C1 segment of cervical spinal cord (tissue), 14 donors: ENCODE measurements around the gene RAB35.
A peak's percentile ranks its signal among the peaks of the same experiment; 100 is the strongest.

Source experiments
- DNase-seq, 14 donors: peaks; one replicate each; lab custom pipeline; 2025; lab: John Stamatoyannopoulos, UW

Gene RAB35

GRCh38 chr12:120134307-120134980 lies 17.9 kb upstream of the RAB35 start:
- DNase-seq: no peak

DNA sequence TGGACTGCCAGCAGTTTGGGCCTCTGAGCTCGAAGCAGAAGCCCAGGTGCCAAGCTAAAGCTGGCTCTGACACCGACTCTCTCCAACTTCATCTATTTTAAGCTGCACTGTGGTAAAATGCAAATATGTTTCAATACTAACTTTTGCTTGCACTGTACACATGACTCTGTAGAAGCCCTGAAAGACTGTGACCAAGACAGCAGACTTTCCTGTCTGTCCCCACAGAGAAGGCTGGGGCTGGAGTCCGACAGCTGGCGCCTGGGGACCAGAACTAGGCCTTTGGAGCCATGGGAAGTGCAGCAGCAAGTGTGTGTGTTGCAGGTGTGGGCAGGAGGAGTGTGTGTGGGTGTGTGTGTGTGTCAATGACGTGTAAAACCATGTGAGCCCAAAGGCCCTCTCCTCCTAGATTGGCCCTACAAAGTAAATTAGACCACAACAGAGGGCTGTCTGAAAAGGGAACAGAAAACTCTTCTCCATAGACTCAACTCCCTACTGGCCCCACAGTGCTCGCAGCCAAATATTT lies 16.4 kb upstream of the RAB35 start:
- DNase-seq: no peak

GRCh38 chr12:120132054-120132836 lies 15.7 kb upstream of the RAB35 start:
- no peak for DNase-seq

GRCh38 chr12:120131116-120131515 lies 14.6 kb upstream of the RAB35 start:
- no peak for DNase-seq

- no peak for DNase-seq
Observed at GRCh38 chr12:120130011-120130410, 13.5 kb upstream of the RAB35 start.

- peak in 2 of 14 donors; percentile 8 to 47 for DNase-seq
Observed at GRCh38 chr12:120126635-120127005, 10.1 kb upstream of the RAB35 start.

- DNase-seq: peak in 2 of 14 donors; percentile 31 to 47
Observed at GRCh38 chr12:120125792-120126634, 9.5 kb upstream of the RAB35 start.

- no peak for DNase-seq
Observed at GRCh38 chr12:120125029-120125428, 8.5 kb upstream of the RAB35 start.

DNA sequence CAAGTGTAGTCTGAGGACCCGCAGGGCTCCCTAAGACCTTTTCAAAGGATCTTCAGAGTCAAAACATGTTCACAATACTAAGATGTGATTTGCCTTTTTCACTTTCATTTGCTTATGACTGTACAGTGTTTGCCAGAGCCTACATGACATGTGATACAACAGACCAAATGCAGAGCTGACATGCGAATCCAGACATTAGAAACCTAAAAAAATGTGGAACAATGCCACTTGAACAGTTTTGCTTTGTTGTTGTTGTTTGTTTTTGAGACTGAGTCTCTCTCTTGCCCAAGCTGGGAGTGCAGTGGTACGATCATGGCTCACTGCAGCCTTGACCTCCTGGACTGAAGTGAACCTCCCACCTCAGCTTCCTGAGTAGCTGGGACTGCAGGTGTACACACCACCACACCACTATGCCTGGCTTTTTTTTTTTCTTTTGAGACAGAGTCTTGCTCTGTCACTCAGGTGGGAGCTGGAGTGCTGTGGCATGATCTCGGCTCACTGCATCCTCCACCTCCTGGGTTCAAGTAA lies 5.3 kb upstream of the RAB35 start:
- no peak for DNase-seq

DNA sequence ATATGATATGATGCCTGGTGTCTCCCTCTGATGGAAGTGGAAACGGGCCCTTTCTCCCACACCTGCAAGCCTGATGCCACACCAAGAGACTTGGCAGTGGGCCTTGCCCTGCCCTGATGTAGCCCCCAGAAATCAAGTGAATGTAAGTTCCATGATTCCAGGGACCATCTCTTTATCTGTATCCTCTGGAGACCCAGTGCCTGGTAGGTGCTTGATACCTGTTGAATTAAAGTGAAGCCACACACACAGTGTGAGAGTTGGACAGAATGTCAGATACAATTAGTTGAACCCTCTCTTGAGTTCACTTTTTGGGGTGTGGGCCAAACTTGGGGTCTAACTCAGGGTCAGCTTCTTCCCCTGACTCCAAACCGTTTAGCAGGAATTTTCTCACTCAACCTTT lies 4.8 kb upstream of the RAB35 start:
- DNase-seq: no peak

DNA sequence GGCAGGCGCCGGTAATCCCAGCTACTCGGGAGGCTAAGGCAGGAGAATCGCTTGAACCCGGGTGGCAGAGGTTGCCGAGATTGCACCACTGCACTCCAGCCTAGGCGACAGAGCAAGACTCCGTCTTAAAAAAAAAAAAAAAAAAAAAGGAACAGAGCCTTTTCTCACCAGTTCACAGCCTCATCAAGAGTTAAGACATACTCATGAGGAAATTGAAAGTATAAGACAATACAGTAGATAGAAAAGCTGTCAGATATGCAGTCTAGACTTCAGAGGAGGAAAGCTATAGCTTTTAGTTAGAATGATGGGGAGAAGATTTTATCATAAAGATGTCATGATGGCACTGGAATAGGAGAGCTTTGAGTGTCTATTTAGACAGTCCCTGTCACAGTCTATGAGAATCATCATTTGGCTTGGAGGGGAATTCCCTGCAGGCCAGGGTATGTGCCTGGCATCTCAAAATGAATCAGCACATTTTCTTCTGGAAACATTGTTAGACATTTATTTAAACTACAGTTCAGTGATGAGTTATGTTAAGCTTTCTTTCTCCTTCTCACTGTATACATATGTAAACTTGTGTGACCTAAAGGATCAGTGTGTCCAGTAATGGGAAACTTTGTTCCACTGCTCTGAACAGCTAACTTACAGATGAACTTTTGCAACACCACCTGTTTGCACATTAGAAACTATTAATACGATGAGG lies 2.9 kb upstream of the RAB35 start:
- DNase-seq: no peak

DNA sequence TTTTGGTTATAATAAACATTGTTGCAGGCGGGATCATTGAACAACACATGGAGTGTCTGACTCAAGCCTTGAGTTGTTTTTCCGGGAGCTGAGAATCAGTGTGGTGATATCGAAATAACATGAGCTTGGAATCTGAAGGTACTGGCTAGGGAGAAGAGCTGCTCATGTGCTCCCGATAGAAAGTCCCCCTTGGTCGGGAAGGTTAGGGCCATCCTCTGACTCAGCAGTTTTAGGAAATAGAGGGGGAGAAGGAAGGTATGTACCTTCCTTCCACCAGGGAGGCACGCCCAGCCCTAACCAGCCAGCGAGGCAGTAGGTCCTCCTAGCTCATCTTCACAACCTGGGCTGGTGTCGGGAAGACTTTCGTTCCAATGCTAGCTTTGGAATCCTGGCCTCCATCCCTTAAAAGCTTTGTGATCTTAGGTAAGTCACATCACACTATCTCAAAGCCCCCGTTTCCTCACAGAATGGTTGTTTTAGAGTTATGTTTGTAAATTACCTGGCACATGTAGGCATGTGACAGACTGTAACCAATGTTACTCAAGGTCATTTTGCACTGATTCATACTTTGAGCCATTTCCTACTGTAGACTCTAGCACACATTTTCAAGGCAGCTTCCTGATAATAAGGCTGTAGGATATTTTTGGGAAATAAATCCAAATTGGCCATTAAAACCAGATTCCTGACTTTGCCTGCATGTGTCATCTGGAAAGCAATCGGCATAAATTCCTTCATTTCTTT lies 1.9 kb upstream of the RAB35 start:
- no peak for DNase-seq

- DNase-seq: no peak
Observed at GRCh38 chr12:120117961-120118320, 1.4 kb upstream of the RAB35 start.

DNA sequence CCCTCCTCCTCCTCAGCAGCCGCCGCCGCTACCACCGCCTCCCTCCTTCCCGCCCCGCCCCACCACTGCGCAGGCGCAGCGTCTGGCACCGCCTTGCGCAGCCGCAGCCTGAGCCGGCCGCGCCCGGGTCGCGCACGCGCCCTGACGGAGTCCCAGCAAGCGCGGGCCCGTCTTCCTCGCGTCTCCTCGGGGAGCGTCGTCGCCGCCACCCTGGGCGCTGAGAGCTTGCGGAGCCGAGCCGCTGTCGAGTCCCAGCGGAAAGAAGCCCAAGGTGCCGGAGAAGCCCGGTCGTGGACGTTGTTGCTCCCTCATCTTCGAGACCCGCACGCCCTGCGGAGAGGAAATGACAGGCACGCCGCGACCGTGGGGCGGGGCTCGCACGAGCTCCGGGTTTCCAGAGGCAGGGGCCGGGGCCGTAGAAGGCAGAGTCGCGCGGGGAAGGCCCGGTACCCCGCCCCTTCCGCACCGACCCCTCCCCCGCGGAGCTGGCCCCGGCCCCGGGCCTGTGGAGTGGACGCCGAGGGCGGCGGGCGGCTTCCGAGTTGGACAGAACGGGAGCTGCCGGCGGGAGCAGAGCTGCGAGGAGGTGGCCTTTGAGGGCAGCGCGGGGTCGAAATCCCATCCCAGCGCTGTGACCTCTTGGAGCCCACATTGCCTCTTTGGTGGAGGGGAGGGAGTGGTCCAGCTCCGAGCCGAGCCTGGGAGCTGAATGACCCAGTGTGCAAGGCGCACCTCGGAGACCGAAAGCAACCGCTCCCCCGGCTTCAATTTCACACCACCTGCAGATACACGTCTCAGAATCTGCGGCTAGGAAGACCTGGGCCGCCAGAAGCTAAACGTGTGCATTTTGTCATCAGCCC lies 469 bp upstream of the RAB35 start:
- DNase-seq: peak; percentile 76 to 99 (median 90)

GRCh38 chr12:120115692-120116440 lies 687 bp downstream of the RAB35 start:
- no peak for DNase-seq

GRCh38 chr12:120115066-120115465 lies 1.5 kb downstream of the RAB35 start:
- no peak for DNase-seq

- peak in 9 of 14 donors; percentile 14 to 57 (median 33) for DNase-seq
Observed at GRCh38 chr12:120110550-120111501, 5.7 kb downstream of the RAB35 start.
